Measurements from ENCODE around the gene CC2D2B. TPM values are rescaled to one million over a fixed set of nuclear protein-coding genes. Genes with fewer than 3 reads are reported as not detected.
"Not testable (repeated sequence)": the region's sequence is repeated elsewhere in the genome, so short reads cannot be mapped to it uniquely, and the experiment has no call there.

The CC2D2B gene
- total RNA-seq, 3 donors from 2014 or later (not counting 1 experiment from before 2014, with no cell fraction given), result 0.14 to 0.68 TPM; not detected in 1

- Mint-ChIP-seq H3K9me3 (no peaks in the 10 kb centered on the region), H3K27me3 (ENCODE audit: low read depth in 2 of 2) (no peaks in the 10 kb centered on the region), H3K27ac (no peak overlapping the region), H3K4me1 (no peaks in the 10 kb centered on the region), H3K4me3 (no peak overlapping the region), H3K36me3 (peaks cover 5% of the 10 kb centered on the region)
- TF ChIP-seq CTCF (IDR thresholded peaks at IDR 0.05), result no peak
- 100% methylated on average over 1 of the region's 2 CpGs for WGBS (ENCODE audit: insufficient coverage)
- Histone ChIP-seq H3K36me3 (ENCODE audit: control insufficient read depth, insufficient read depth, low read length) (no peaks in the 10 kb centered on the region), H3K9me3 (ENCODE audit: control insufficient read depth, insufficient read depth, low read length) (no peaks in the 10 kb centered on the region), H3K4me3 (ENCODE audit: low read length) (no peak overlapping the region), H3K27me3 (ENCODE audit: control insufficient read depth, insufficient read depth, low read length) (no peaks in the 10 kb centered on the region), H3K27ac (ENCODE audit: low read length) (no peak overlapping the region), H3K4me1 (ENCODE audit: control insufficient read depth, insufficient read depth, low read length) (no peaks in the 10 kb centered on the region)
- DNase-seq (no peak), ATAC-seq (no peak)
- intact Hi-C loops (cut with micrococcal nuclease), result no loop called here
These were observed 17.9 kb upstream of the CC2D2B start for GRCh38 chr10:95889830-95890229.

- Mint-ChIP-seq H3K27me3 (ENCODE audit: low read depth in 2 of 2) (no peaks in the 10 kb centered on the region), H3K4me1 (no peaks in the 10 kb centered on the region), H3K27ac (no peak overlapping the region), H3K9me3 (no peaks in the 10 kb centered on the region), H3K4me3 (no peak overlapping the region), H3K36me3 (peaks cover 17% of the 10 kb centered on the region)
- Histone ChIP-seq H3K9me3 (ENCODE audit: control insufficient read depth, insufficient read depth, low read length) (no peaks in the 10 kb centered on the region), H3K36me3 (ENCODE audit: control insufficient read depth, insufficient read depth, low read length) (peaks cover 15% of the 10 kb centered on the region), H3K27ac (ENCODE audit: low read length) (no peak overlapping the region), H3K4me1 (ENCODE audit: control insufficient read depth, insufficient read depth, low read length) (no peaks in the 10 kb centered on the region), H3K4me3 (ENCODE audit: low read length) (no peak overlapping the region), H3K27me3 (ENCODE audit: control insufficient read depth, insufficient read depth, low read length) (no peaks in the 10 kb centered on the region)
- no peak for TF ChIP-seq CTCF (IDR thresholded peaks at IDR 0.05)
- no peak for DNase-seq
- 95% methylated on average over 3 of the region's 4 CpGs for WGBS (ENCODE audit: insufficient coverage)
- no peak for ATAC-seq
- intact Hi-C loops (cut with micrococcal nuclease), result no loop called here
These were observed 11.5 kb upstream of the CC2D2B start for GRCh38 chr10:95896071-95896850.

- H3K36me3 Mint-ChIP-seq; H3K9me3 ChIP-seq (ENCODE audit: control insufficient read depth, insufficient read depth, low read length); H3K36me3 ChIP-seq (ENCODE audit: control insufficient read depth, insufficient read depth, low read length); H3K27me3 ChIP-seq (ENCODE audit: control insufficient read depth, insufficient read depth, low read length); H3K9me3 Mint-ChIP-seq; H3K4me1 ChIP-seq (ENCODE audit: control insufficient read depth, insufficient read depth, low read length); H3K27ac Mint-ChIP-seq; H3K27me3 Mint-ChIP-seq (ENCODE audit: low read depth in 2 of 2); H3K4me3 ChIP-seq (ENCODE audit: low read length); H3K27ac ChIP-seq (ENCODE audit: low read length); DNase-seq; ATAC-seq: not testable (repeated sequence)
- Mint-ChIP-seq H3K4me3 (peak overlapping the region; percentile 59), H3K4me1 (peaks cover 14 to 15% of the 10 kb centered on the region in 2 donors)
- WGBS (ENCODE audit: insufficient coverage), result 97% methylated on average over 10 of the region's 12 CpGs
- intact Hi-C loops (cut with micrococcal nuclease), result loop anchor here (2.0 kb wide), 1 partner anchor 73 kb away; no protein-coding TSS in a partner anchor
These were observed 1.7 kb upstream of the CC2D2B start for GRCh38 chr10:95905897-95906580.

Data from natural killer cell (primary cell).